Common myeloid progenitor, CD34-positive (primary cell): Measurements from ENCODE around the gene FKBP5.

Source experiments
- CTCF ChIA-PET: fragments of 350-600 bp; sonication (Branson Sonifier 250); formaldehyde crosslinking; loops from one replicate; lab custom pipeline; 2021; ENCODE audit warnings: antibody characterized with exemption; lab: Charles Lee
- POLR2A ChIA-PET: fragments of 350-600 bp; sonication (Branson Sonifier 250); formaldehyde crosslinking; loops from one replicate; lab custom pipeline; 2021; ENCODE audit warnings: antibody characterized with exemption; lab: Charles Lee
- DNase-seq, 3 donors: peaks; one replicate each; pipeline versions ENCODE4 v3.0.0 to v3.0.0-alpha.2; 2013
- H3K27ac ChIP-seq, 2 experiments: 1 replicate in 1 of 2; 2 replicates in 1 of 2; pipeline ENCODE4 v1.7.0; 2013; ENCODE audit warnings: inconsistent platforms in 2 of 2, low read length in 2 of 2, mild to moderate bottlenecking in 2 of 2, low read depth in 1 of 2, moderate library complexity in 1 of 2; ENCODE audit not compliant: severe bottlenecking in 2 of 2, insufficient read depth in 1 of 2, poor library complexity in 1 of 2
- H3K27me3 ChIP-seq, 5 experiments: replicated peaks in 2 of 5; 1 replicate in 3 of 5; 2 replicates in 2 of 5; pipeline versions ENCODE4 v1.6.1 to v1.7.0; 2013; ENCODE audit warnings: low read length in 4 of 5, mild to moderate bottlenecking in 2 of 5, moderate library complexity in 2 of 5, inconsistent platforms in 1 of 5; ENCODE audit not compliant: insufficient read depth in 5 of 5, control insufficient read depth in 4 of 5
- H3K36me3 ChIP-seq, 4 experiments: 1 replicate in 2 of 4; 2 replicates in 2 of 4; pipeline versions ENCODE4 v1.6.1 to v1.7.0; 2013; ENCODE audit warnings: low read length in 3 of 4, control low read depth in 1 of 4, mild to moderate bottlenecking in 1 of 4; ENCODE audit not compliant: control insufficient read depth in 4 of 4, insufficient read depth in 4 of 4
- H3K4me1 ChIP-seq, 4 experiments: 1 replicate in 3 of 4; 2 replicates in 1 of 4; pipeline versions ENCODE4 v1.6.1 to v1.7.1; 2013; ENCODE audit warnings: low read length in 3 of 4, mild to moderate bottlenecking in 3 of 4, control low read depth in 1 of 4, inconsistent platforms in 1 of 4, moderate library complexity in 1 of 4; ENCODE audit not compliant: control insufficient read depth in 4 of 4, insufficient read depth in 4 of 4; ENCODE audit errors: control extremely low read depth in 1 of 4
- H3K4me3 ChIP-seq, 7 experiments: 1 replicate in 4 of 7; 2 replicates in 3 of 7; pipeline versions ENCODE4 v1.5.1 to v1.7.0; 2013; ENCODE audit warnings: mild to moderate bottlenecking in 7 of 7, low read length in 6 of 7, moderate library complexity in 6 of 7, inconsistent platforms in 2 of 7, low read depth in 2 of 7, control low read depth in 1 of 7; ENCODE audit not compliant: insufficient read depth in 4 of 7, control insufficient read depth in 1 of 7; ENCODE audit errors: extremely low read depth in 1 of 7
- H3K9me3 ChIP-seq, 5 experiments: 1 replicate in 4 of 5; 2 replicates in 1 of 5; pipeline versions ENCODE4 v1.6.1 to v1.7.1; 2013; ENCODE audit warnings: low read length in 4 of 5, mild to moderate bottlenecking in 2 of 5, inconsistent platforms in 1 of 5, low read depth in 1 of 5, moderate library complexity in 1 of 5; ENCODE audit not compliant: control insufficient read depth in 4 of 5, insufficient read depth in 2 of 5; ENCODE audit errors: control extremely low read depth in 1 of 5
- WGBS: methylation state at CpG from one replicate; pipeline ENCODE4 v1.1.5; 2013; ENCODE audit not compliant: insufficient coverage; 5-methylcytosine and 5-hydroxymethylcytosine counted together

The FKBP5 gene

DNA sequence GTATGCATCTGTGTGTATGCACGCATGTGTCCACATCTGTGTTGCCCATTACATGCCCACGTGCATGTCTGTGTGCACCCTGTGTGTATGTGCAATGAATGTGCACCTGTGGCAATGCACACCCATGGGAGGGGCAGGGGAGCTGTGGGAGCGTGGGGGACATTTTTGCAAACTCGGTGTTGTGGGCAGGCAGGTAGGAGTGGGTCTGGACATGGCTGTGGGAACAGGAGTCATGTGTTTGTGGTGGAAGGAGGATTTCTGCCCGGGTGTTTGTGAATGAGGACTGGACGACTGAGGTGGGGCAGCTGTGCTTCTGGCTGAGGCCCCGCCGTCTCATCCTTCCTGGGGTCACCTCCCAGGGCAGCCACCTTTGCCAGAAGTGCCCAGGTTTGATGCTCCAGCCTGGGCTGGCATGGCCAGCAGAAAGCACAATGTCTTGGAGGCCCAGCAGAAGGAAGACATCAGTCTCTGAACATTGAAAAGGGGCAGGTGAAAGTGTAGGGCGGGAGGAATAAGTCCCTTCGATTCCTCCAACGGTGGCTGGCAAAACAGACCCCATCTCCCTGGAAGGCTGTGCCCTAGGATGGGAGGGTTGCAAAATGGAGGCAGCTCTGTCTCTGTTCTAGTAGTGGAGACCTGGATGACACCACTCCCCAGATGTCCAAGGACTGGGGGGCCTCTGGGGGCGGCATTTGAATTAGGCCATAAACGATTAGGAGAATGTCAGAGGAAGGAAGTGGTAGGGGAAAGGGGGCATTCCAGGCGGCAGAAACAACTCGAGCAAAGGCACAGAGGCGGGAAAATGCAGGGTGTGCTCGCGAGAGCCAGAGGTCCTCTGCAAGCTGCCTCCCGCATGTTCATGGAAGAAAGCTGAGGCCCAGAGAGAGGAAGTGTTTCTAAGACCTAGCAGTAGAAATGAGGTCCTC lies 29.0 kb upstream of the FKBP5 start:
- Histone ChIP-seq H3K27me3 (no peaks in the 10 kb centered on the region), H3K4me1 (peaks cover 17 to 78% (median 73%) of the 10 kb centered on the region in 4 experiments), H3K9me3 (no peaks in the 10 kb centered on the region), H3K36me3 (no peaks in the 10 kb centered on the region), H3K4me3 (peak overlapping the region in 3 of 7 experiments; percentile 7 to 48 (median 19)), H3K27ac (peak overlapping the region; percentile 48 to 80)
- ChIA-PET POLR2A (interaction anchor here (0.6 to 1.2 kb wide), 4 partner anchors 10 to 49 kb away, joined by 3 to 4 read pairs (median 4); no protein-coding TSS in a partner anchor), CTCF (interaction anchor here (0.5 to 4.0 kb wide), 6 partner anchors 10 to 138 kb away, joined by 3 to 17 read pairs (median 6); partner anchors contain the start of gene ARMC12)
- DNase-seq: peak in 2 of 3 donors; percentile 45 to 46
- 43% methylated on average over 12 of the region's 19 CpGs for WGBS

DNA sequence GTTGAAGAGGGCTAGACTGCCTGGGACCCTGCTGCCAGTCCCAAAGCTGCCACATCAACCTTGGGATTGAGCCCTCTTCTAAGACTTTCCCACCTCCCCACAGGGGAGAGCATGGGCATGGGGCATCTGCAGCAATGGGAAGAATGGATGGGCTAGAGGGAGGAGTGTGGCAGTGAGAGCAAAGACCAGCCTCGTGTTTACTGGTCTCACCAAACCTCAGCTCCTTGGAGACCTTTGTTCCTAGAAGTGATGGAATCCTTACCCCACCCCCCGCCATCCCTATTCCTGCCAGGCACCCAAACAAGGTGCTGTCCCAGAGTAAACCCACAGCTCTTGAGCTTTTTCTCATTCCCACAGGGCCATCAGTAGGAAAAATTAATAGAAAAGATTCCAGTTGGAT lies 28.1 kb upstream of the FKBP5 start:
- WGBS: no CpG with 5 or more reads among the region's 2 CpGs
- CTCF ChIA-PET: interaction anchor here (0.5 to 4.0 kb wide), 6 partner anchors 11 to 137 kb away, joined by 3 to 17 read pairs (median 6); partner anchors contain the start of gene ARMC12

DNA sequence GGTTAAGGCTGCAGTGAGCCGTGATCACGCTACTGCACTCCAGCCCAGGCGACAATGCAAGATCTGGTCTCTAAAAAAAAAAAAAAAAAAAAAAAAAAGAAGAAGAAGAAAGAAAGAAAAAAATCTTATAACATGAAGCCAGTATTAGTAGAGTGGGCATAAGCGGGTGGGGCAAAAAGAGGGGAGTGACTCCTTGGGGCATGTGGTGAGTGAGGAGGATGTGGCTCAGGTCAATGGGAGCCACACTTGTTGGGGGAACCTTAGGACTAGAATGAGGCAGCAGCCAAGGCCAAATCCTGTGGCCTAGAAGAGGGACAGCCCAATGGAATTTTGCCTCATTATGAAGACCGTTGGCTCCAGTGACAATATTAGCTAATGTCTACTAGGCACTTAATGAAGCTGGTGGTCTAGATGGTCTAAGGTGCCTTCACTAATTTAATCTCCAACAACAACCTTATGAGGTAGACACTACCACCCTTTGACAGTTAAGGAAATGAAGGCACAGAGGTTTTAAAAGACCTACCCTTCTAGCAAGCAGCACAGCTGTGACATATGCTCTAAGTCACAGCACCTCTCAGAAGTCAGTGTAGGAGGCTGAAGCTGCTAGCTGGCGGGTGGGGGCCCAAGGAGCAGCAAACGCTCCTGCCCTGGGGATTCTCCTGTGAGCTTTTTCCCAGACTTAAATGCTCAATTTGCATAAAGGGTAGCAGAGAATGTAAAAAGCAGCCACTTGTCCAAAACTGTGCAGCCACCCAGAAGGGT lies 24.5 kb upstream of the FKBP5 start:
- H3K9me3 ChIP-seq: no peaks in the 10 kb centered on the region
- peak in 2 of 3 donors; percentile 65 to 71 for DNase-seq
- WGBS: 92% methylated on average over 4 of the region's 7 CpGs
- H3K36me3 ChIP-seq: no peaks in the 10 kb centered on the region
- H3K4me3 ChIP-seq: no peak overlapping the region
- peaks cover 4 to 45% (median 32%) of the 10 kb centered on the region in 4 experiments for H3K4me1 ChIP-seq
- CTCF ChIA-PET: interaction anchor here (0.9 to 1.8 kb wide), 3 partner anchors 9 to 28 kb away, joined by 3 to 6 read pairs (median 4); no protein-coding TSS in a partner anchor
- POLR2A ChIA-PET: no interaction called here
- H3K27me3 ChIP-seq: no peaks in the 10 kb centered on the region
- H3K27ac ChIP-seq: no peak overlapping the region

More for the DNA sequence above, 28.1 kb upstream of the FKBP5 start:
- H3K27ac ChIP-seq: no peak overlapping the region
- H3K9me3 ChIP-seq: no peaks in the 10 kb centered on the region
- peaks cover 17 to 75% (median 68%) of the 10 kb centered on the region in 4 experiments for H3K4me1 ChIP-seq
- DNase-seq: no peak
- H3K27me3 ChIP-seq: no peaks in the 10 kb centered on the region
- peak overlapping the region in 2 of 7 experiments; percentile 7 to 34 for H3K4me3 ChIP-seq
- POLR2A ChIA-PET: no interaction called here
- no peaks in the 10 kb centered on the region for H3K36me3 ChIP-seq

DNA sequence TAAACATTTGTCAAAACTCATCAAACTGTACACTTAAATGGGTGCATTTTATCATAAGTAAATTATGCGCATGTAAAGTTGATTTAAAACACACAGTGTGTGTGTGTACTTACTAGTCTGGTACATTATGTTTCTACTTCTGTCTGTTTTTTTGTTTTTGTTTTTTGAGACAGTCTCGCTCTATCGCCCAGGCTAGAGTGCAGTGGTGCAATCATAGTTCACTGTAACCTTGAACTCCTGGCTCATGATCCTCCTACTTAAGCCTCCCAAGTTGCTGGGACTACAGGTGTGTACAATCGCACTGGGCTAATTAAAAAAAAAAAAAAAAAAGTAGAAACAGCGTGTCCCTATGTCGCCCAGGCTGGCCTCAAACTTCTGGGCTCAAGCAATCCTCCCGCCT lies 23.0 kb upstream of the FKBP5 start:
- Histone ChIP-seq H3K4me3 (no peak overlapping the region), H3K4me1 (peaks cover 0 to 31% (median 18%) of the 10 kb centered on the region in 4 experiments), H3K27me3 (no peaks in the 10 kb centered on the region), H3K27ac (no peak overlapping the region), H3K36me3 (no peaks in the 10 kb centered on the region), H3K9me3 (no peaks in the 10 kb centered on the region)
- ChIA-PET CTCF (interaction anchor here (0.7 to 2.0 kb wide), 2 partner anchors 20 to 22 kb away, joined by 4 to 5 read pairs; no protein-coding TSS in a partner anchor), POLR2A (no interaction called here)
- 93% methylated on average over 3 of the region's 7 CpGs for WGBS
- no peak for DNase-seq

DNA sequence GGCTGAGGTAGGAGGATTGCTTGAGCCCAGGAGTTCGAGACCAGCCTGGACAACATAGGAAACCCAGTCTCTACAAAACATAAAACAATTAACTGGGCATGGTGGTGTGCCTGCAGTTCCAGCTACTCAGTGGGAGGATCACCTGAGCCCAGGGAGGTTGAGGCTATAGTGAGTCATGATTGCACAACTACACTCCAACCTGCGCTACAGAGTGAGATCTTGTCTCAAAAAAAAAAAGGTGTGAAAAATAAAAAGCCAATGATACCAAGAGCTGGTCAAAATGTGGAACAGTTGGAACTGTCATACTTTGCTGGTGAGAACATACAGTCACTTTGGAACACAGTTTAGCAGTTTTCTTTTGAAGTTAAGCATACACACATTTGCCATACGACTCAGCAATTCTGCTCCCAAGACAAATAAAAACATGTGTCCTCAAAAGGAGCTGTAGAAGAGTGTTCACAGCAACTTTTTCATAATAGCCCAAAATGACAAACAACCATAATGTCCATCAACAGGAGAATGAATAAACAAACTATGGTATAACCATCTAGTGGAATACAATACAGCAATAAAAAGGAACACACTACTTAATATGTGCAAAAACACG lies 21.6 kb upstream of the FKBP5 start:
- H3K9me3 ChIP-seq: no peaks in the 10 kb centered on the region
- H3K27me3 ChIP-seq: no peaks in the 10 kb centered on the region
- H3K27ac ChIP-seq: no peak overlapping the region
- H3K4me3 ChIP-seq: no peak overlapping the region
- POLR2A ChIA-PET: interaction anchor here (0.6 kb wide), 1 partner anchor 9 kb away, joined by 3 read pairs; no protein-coding TSS in a partner anchor
- peak in 1 of 3 donors; percentile 21 for DNase-seq
- no peaks in the 10 kb centered on the region for H3K36me3 ChIP-seq
- no CpG with 5 or more reads among the region's 4 CpGs for WGBS
- CTCF ChIA-PET: interaction anchor here (0.6 to 2.0 kb wide), 5 partner anchors 10 to 464 kb away, joined by 3 to 5 read pairs (median 3); partner anchors contain the start of gene ARMC12
- peaks cover 0 to 23% (median 7%) of the 10 kb centered on the region in 4 experiments for H3K4me1 ChIP-seq

DNA sequence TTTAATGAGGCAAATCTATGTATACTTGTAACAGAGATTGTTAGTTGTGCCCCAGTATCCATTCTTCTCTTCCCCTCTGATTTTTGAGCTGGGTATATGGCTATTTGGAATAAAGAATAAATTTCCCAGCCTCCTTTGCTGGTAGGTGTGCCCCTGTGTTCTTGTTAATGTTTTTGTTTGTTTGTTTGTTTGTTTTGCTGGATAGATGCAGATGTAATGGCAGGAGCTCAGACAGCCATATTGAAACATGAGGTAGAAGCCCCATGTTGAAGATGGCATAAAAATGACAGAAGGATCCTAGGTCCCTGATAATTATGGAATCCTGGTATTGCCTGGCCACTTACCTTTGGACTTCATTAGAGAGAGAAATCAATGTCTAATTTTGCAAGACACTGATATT lies 19.9 kb upstream of the FKBP5 start:
- H3K4me1 ChIP-seq: peaks cover 0 to 21% (median 7%) of the 10 kb centered on the region in 4 experiments
- DNase-seq: no peak
- H3K4me3 ChIP-seq: no peak overlapping the region
- POLR2A ChIA-PET: no interaction called here
- CTCF ChIA-PET: no interaction called here
- peaks cover 0 to 2% (median 2%) of the 10 kb centered on the region in 5 experiments for H3K9me3 ChIP-seq
- H3K27me3 ChIP-seq: no peaks in the 10 kb centered on the region
- H3K36me3 ChIP-seq: no peaks in the 10 kb centered on the region
- no peak overlapping the region for H3K27ac ChIP-seq
